HepG2 (cell line): ENCODE results near the gene PHF19. TPM values are rescaled to one million over a fixed set of nuclear protein-coding genes. Genes with fewer than 3 reads are reported as not detected.
A peak's percentile ranks its signal among the peaks of the same experiment; 100 is the strongest.

Experiments
- ATAC-seq: fragments of 200-7000 bp; cut with Tn5 transposase; 3 replicates; pipeline ENCODE4 v1.9.1; 2020; ENCODE audit warnings: mild to moderate bottlenecking, moderate library complexity
- Bru-seq: library from RNA; stranded (reverse); fragments of 400-500 nt; gene quantifications from one replicate; lab custom pipeline; 2021; lab: Mats Ljungman, UMichigan
- BruChase-seq, 2 experiments: library from RNA; stranded (reverse); fragments of 400-500 nt; gene quantifications; one replicate each; lab custom pipeline; 2021; lab: Mats Ljungman, UMichigan
- BruUV-seq: library from RNA; stranded (reverse); fragments of 400-500 nt; replicated peaks from 2 replicates; lab custom pipeline; 2021; lab: Mats Ljungman, UMichigan
- CTCF ChIA-PET: fragments of 300-600 bp; formaldehyde crosslinking; extraction: SDS; loops from one replicate; lab custom pipeline; 2021; ENCODE audit warnings: low total read pairs, inconsistent platforms, low intra/inter-chr PET ratio; lab: Yijun Ruan, JAX
- POLR2A ChIA-PET: fragments of 350-600 bp; sonication (Branson Sonifier 250); formaldehyde crosslinking; loops from one replicate; lab custom pipeline; 2020; ENCODE audit warnings: antibody characterized with exemption, inconsistent platforms; lab: Yijun Ruan, JAX
- DNase-seq: peaks from one replicate; pipeline ENCODE4 v3.0.0-alpha.2; 2015; ENCODE audit warnings: low spot score
- FAIRE-seq: peaks from 3 replicates; lab custom pipeline; 2011; peaks lifted over from hg19 to GRCh38; lab: Jason Lieb, UNC
- H2AFZ ChIP-seq: one replicate; pipeline ENCODE4 v1.6.1; 2011; ENCODE audit warnings: low read length, inconsistent platforms
- H3K27ac ChIP-seq: fragments of 300-600 bp; 3 replicates; pipeline ENCODE4 v1.8.0; 2011; ENCODE audit warnings: mixed run types, mild to moderate bottlenecking, mixed read lengths, low read length, inconsistent platforms; ENCODE audit not compliant: insufficient read depth; ENCODE audit errors: extremely low read length
- H3K27me3 ChIP-seq, 2 experiments: fragments of 200-600 bp in 1 of 2; 2 replicates in 1 of 2; 3 replicates in 1 of 2; pipeline versions ENCODE4 v1.6.0 to v1.8.0; 2011; ENCODE audit warnings: low read length in 2 of 2, mild to moderate bottlenecking in 2 of 2, moderate library complexity in 2 of 2, inconsistent platforms in 1 of 2; ENCODE audit not compliant: insufficient read depth in 2 of 2, control insufficient read depth in 1 of 2
- H3K36me3 ChIP-seq, 2 experiments: fragments of 200-600 bp in 1 of 2; replicated peaks in 1 of 2; 2 replicates in 1 of 2; 3 replicates in 1 of 2; pipeline versions ENCODE4 v1.5.1 to v1.8.0; 2011; ENCODE audit warnings: low read length in 2 of 2, inconsistent platforms in 1 of 2; ENCODE audit not compliant: insufficient read depth in 2 of 2, control insufficient read depth in 1 of 2
- H3K4me1 ChIP-seq: 2 replicates; pipeline ENCODE4 v1.5.1; 2012; ENCODE audit warnings: low read length, inconsistent platforms; ENCODE audit not compliant: insufficient read depth
- H3K4me2 ChIP-seq: 2 replicates; pipeline ENCODE4 v1.6.0; 2011; ENCODE audit warnings: low read depth, low read length, inconsistent platforms
- H3K4me3 ChIP-seq, 3 experiments: fragments of 200-600 bp in 1 of 3; sonication (generic), shearing (Covaris generic) in 1 of 3; replicated peaks in 1 of 3; 2 replicates each; pipeline ENCODE4 v1.5.1; 2011 to 2016; ENCODE audit warnings: low read length in 3 of 3, inconsistent platforms in 2 of 3, low read depth in 2 of 3, mild to moderate bottlenecking in 2 of 3, control low read depth in 1 of 3, mixed read lengths in 1 of 3; ENCODE audit not compliant: insufficient read depth in 1 of 3
- H3K79me2 ChIP-seq: one replicate; pipeline ENCODE4 v1.6.1; 2011; ENCODE audit warnings: low read length, inconsistent platforms; ENCODE audit not compliant: insufficient read depth
- H3K9ac ChIP-seq: 2 replicates; pipeline ENCODE4 v1.6.0; 2011; ENCODE audit warnings: mild to moderate bottlenecking, low read depth, low read length, inconsistent platforms; ENCODE audit not compliant: insufficient read depth
- H3K9me3 ChIP-seq: 2 replicates; pipeline ENCODE4 v1.5.1; 2012; ENCODE audit warnings: mild to moderate bottlenecking, low read length
- H4K20me1 ChIP-seq: 2 replicates; pipeline ENCODE4 v1.6.0; 2011; ENCODE audit warnings: inconsistent platforms, mild to moderate bottlenecking, low read length, moderate library complexity; ENCODE audit not compliant: insufficient read depth
- HNRNPL ChIP-seq: fragments of 200-400 bp; formaldehyde crosslinking; IDR thresholded peaks from 2 replicates; pipeline ENCODE4 v1.6.1; 2017; ENCODE audit warnings: mild to moderate bottlenecking, low read depth, low read length
- IRX3 ChIP-seq: sonication (generic); formaldehyde crosslinking; IDR thresholded peaks from 2 replicates; pipeline ENCODE4 v1.8.1; 2023; ENCODE audit warnings: mild to moderate bottlenecking, low read depth, missing genetic modification reagents, borderline replicate concordance
- ISL2 ChIP-seq: sonication (generic); formaldehyde crosslinking; IDR thresholded peaks from 2 replicates; pipeline ENCODE4 v1.5.0; 2020; ENCODE audit warnings: missing genetic modification reagents
- KDM3A ChIP-seq: IDR thresholded peaks from 2 replicates; pipeline ENCODE4 v1.6.1; 2018; ENCODE audit warnings: low read depth, missing compliant biosample characterization
- PHF20 ChIP-seq: sonication (generic); formaldehyde crosslinking; IDR thresholded peaks from 2 replicates; pipeline ENCODE4 v1.5.0; 2020; ENCODE audit warnings: mild to moderate bottlenecking, missing genetic modification reagents
- POLR2A ChIP-seq, 2 experiments: IDR thresholded peaks; 2 replicates each; pipeline ENCODE4 v1.6.1; 2011; ENCODE audit warnings: low read depth in 2 of 2, low read length in 2 of 2, mild to moderate bottlenecking in 1 of 2, moderate library complexity in 1 of 2; ENCODE audit not compliant: insufficient read depth in 1 of 2
- SETDB1 ChIP-seq: sonication (generic); formaldehyde crosslinking; IDR thresholded peaks from 2 replicates; pipeline ENCODE4 v1.5.1; 2020; ENCODE audit warnings: missing genetic modification reagents, mild to moderate bottlenecking, borderline replicate concordance
- SPEN ChIP-seq: sonication (generic); formaldehyde crosslinking; IDR thresholded peaks from 2 replicates; pipeline ENCODE4 v1.5.1; 2020; ENCODE audit warnings: low read depth, mild to moderate bottlenecking, missing genetic modification reagents
- YEATS4 ChIP-seq: sonication (generic); formaldehyde crosslinking; IDR thresholded peaks from 2 replicates; pipeline ENCODE4 v1.4.0; 2020; ENCODE audit warnings: missing genetic modification reagents, borderline replicate concordance
- ZC3H4 ChIP-seq: sonication (generic); formaldehyde crosslinking; IDR thresholded peaks from 2 replicates; pipeline ENCODE4 v1.4.0; 2020; ENCODE audit warnings: missing genetic modification reagents, borderline replicate concordance
- ZFX ChIP-seq: sonication (generic); formaldehyde crosslinking; IDR thresholded peaks from 2 replicates; pipeline ENCODE4 v1.4.0; 2020; ENCODE audit warnings: mild to moderate bottlenecking, low read depth, missing genetic modification reagents, moderate library complexity
- ZFY ChIP-seq: sonication (generic); formaldehyde crosslinking; IDR thresholded peaks from 2 replicates; pipeline ENCODE4 v1.4.0; 2020; ENCODE audit warnings: missing genetic modification reagents
- ZNF263 ChIP-seq: sonication (generic); formaldehyde crosslinking; IDR thresholded peaks from 2 replicates; pipeline ENCODE4 v1.4.0; 2020; ENCODE audit warnings: missing genetic modification reagents
- ZNF292 ChIP-seq: sonication (generic); formaldehyde crosslinking; IDR thresholded peaks from 2 replicates; pipeline ENCODE4 v1.8.1; 2022; ENCODE audit warnings: mild to moderate bottlenecking, low read depth, missing genetic modification reagents, borderline replicate concordance
- ZNF350 ChIP-seq: sonication (generic); formaldehyde crosslinking; IDR thresholded peaks from 2 replicates; pipeline ENCODE4 v1.4.0; 2020; ENCODE audit warnings: mild to moderate bottlenecking, low read depth, missing genetic modification reagents, borderline replicate concordance
- ZNF773 ChIP-seq: sonication (generic); formaldehyde crosslinking; IDR thresholded peaks from 2 replicates; pipeline ENCODE4 v1.4.0; 2020; ENCODE audit warnings: missing genetic modification reagents, borderline replicate concordance
- ZNF777 ChIP-seq: sonication (generic); formaldehyde crosslinking; IDR thresholded peaks from 2 replicates; pipeline ENCODE4 v1.4.0; 2020; ENCODE audit warnings: missing genetic modification reagents
- WGBS: methylation state at CpG from one replicate; pipeline ENCODE4 v1.1.6; 2017; ENCODE audit warnings: low lambda C conversion rate; 5-methylcytosine and 5-hydroxymethylcytosine counted together
- in situ Hi-C: cut with HindIII; loops from 2 replicates; pipeline ENCODE4 v1.10.0; 2017; ENCODE audit warnings: low pct_unique_long_range_greater_than_20kb; ENCODE audit not compliant: extremely low pct_ligation_motif_present
- intact Hi-C: fragments of 100-400 bp; cut with micrococcal nuclease; formaldehyde crosslinking; loops from one replicate; pipeline ENCODE4 v1.10.0; 2022; ENCODE audit not compliant: unreplicated experiment
- long read RNA-seq, 2 experiments: library from RNA in 1 of 2; library from polyadenylated mRNA in 1 of 2; stranded (forward) in 1 of 2; unstranded in 1 of 2; transcript quantifications; one replicate each; pipeline ENCODE4 v2.0.0, GENCODE V29; 2019 to 2022
- polyA minus RNA-seq, 3 experiments: library from RNA; depleted of rRNA, polyadenylated mRNA; stranded (reverse); fragments of >200 nt; gene quantifications; 2 replicates each; pipeline ENCODE4 v1.2.3, GENCODE V29; 2011; ENCODE audit warnings: low replicate concordance in 1 of 3
- polyA plus RNA-seq, 8 experiments: library from polyadenylated mRNA; depleted of rRNA in 3 of 8; stranded (reverse) in 7 of 8; unstranded in 1 of 8; fragments of >200 nt; fragmentation: Illumina TruSeq in 4 of 8; extraction: Trizol in 4 of 8; gene quantifications; 2 replicates each; pipeline versions ENCODE4 v1.2.1 to v1.2.3, GENCODE V29; 2011 to 2016; ENCODE audit warnings: low read depth in 4 of 8, missing spikeins in 1 of 8, mixed read lengths in 1 of 8; ENCODE audit not compliant: insufficient read depth in 1 of 8
- total RNA-seq, 5 experiments: library from RNA; depleted of rRNA; stranded (reverse); fragments of >200 nt; fragmentation: Illumina TruSeq; extraction: Trizol; gene quantifications; 2 replicates each; pipeline ENCODE4 v1.2.3, GENCODE V29; 2016; ENCODE audit warnings: low read depth in 1 of 5
- TF ChIP-seq, protein P1 (sequence below): sonication (generic); formaldehyde crosslinking; IDR thresholded peaks from 2 replicates; pipeline ENCODE4 v1.8.1; 2023; ENCODE audit warnings: mild to moderate bottlenecking, missing genetic modification reagents, borderline replicate concordance
- TF ChIP-seq, protein P2 (sequence below): sonication (generic); formaldehyde crosslinking; IDR thresholded peaks from 2 replicates; pipeline ENCODE4 v1.8.0; 2022; ENCODE audit warnings: missing genetic modification reagents, mild to moderate bottlenecking, borderline replicate concordance

PHF19 gene
- 38.9 and 41.3 TPM in 2 replicates for total RNA-seq (2016; rRNA removed; fragmentation: Illumina TruSeq; extraction: Trizol)
- 37.4 and 48.9 TPM in 2 replicates for total RNA-seq (2016; cell fraction: cytosol; rRNA removed; fragmentation: Illumina TruSeq; extraction: Trizol; ENCODE audit: low read depth)
- total RNA-seq (2016; cell fraction: insoluble cytoplasmic fraction; rRNA removed; fragmentation: Illumina TruSeq; extraction: Trizol): 37.1 and 41.5 TPM in 2 replicates
- 43.2 and 56.9 TPM in 2 replicates for total RNA-seq (2016; cell fraction: membrane; rRNA removed; fragmentation: Illumina TruSeq; extraction: Trizol)
- total RNA-seq (2016; cell fraction: nucleus; rRNA removed; fragmentation: Illumina TruSeq; extraction: Trizol): 34.7 and 40.7 TPM in 2 replicates
- polyA plus RNA-seq (2011; rRNA removed): 25.5 and 29.7 TPM in 2 replicates
- polyA plus RNA-seq (2011; cell fraction: cytosol; rRNA removed): 20.2 and 33.0 TPM in 2 replicates
- polyA plus RNA-seq (2011; cell fraction: nucleus; rRNA removed): 61.0 and 76.3 TPM in 2 replicates
- 20.3 and 24.3 TPM in 2 replicates for polyA plus RNA-seq (2012)
- 79.2 and 107 TPM in 2 replicates for polyA plus RNA-seq (2016; cell fraction: cytosol; fragmentation: Illumina TruSeq; extraction: Trizol; ENCODE audit: low read depth)
- 42.2 and 45.3 TPM in 2 replicates for polyA plus RNA-seq (2016; cell fraction: insoluble cytoplasmic fraction; fragmentation: Illumina TruSeq; extraction: Trizol; ENCODE audit: low read depth)
- 66.8 and 74.2 TPM in 2 replicates for polyA plus RNA-seq (2016; cell fraction: membrane; fragmentation: Illumina TruSeq; extraction: Trizol; ENCODE audit: low read depth)
- 60.4 and 66.8 TPM in 2 replicates for polyA plus RNA-seq (2016; cell fraction: nucleus; fragmentation: Illumina TruSeq; extraction: Trizol; ENCODE audit: insufficient read depth, low read depth)
- 67.2 and 159 TPM in 2 replicates for polyA minus RNA-seq (2011; rRNA and poly(A)+ RNA removed; ENCODE audit: low replicate concordance)
- polyA minus RNA-seq (2011; cell fraction: cytosol; rRNA and poly(A)+ RNA removed): 15.8 and 17.7 TPM in 2 replicates
- polyA minus RNA-seq (2011; cell fraction: nucleus; rRNA and poly(A)+ RNA removed): 34.7 and 42.2 TPM in 2 replicates
- percentile 51 among the genes with signal in this experiment for Bru-seq, nascent RNA
- percentile 56 among the genes with signal in this experiment for BruChase-seq, experiment 1, labeled RNA remaining after a 6-hour chase
- percentile 53 among the genes with signal in this experiment for BruChase-seq, experiment 2, labeled RNA remaining after a 2-hour chase
- long read RNA-seq, experiment 1, transcript PHF19-201 (5 exons, 836 nt): major isoform, 16 of 22 reads
- long read RNA-seq, experiment 1, partial matches to known transcripts: 2 of 22 reads
- long read RNA-seq, experiment 1, other reads (novel, unspliced or antisense): 4 of 22 reads
- long read RNA-seq, experiment 2, full-length matches to known transcripts: 32 of 57 reads
- long read RNA-seq, experiment 2, partial matches to known transcripts: 4 of 57 reads
- long read RNA-seq, experiment 2, other reads (novel, unspliced or antisense): 21 of 57 reads

DNA sequence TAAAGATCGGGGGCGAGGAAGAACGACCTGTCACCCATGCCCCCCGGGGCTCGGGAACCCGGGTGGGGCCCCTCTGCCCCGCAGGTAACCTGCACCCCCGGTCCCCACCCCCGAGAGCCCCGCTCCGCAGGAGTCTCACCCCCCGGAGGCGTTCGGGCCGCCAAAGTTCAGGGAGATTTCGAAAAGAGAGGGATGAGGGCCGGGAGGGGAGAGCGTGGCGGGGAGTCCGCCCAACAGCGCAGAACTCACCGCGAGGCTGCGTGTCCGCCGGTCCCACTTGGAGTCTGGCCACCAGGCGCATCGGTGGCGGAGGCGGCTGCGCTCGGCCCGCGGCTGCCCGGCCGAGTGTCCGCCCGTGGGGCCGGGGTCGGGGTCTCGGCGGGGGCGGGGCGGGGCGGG lies at the start of gene PHF19:
PHF19 (minus strand) TSS at position 347 of the 399 bp plus-strand sequence. CDS start 2,447 bp downstream, outside the sequence.
- peaks cover 11 to 29% of the 10 kb centered on the region in 2 experiments; a peak in 4 of 5 replicates for H3K36me3 ChIP-seq
- no peaks in the 10 kb centered on the region; a peak in 1 of 5 replicates for H3K27me3 ChIP-seq
- peaks cover 14% of the 10 kb centered on the region for H3K79me2 ChIP-seq
- intact Hi-C loops: loop anchor here (2.0 to 5.0 kb wide), 3 partner anchors 34 to 120 kb away; partner anchors contain the start of gene PSMD5
- H3K4me1 ChIP-seq: peaks cover 45% of the 10 kb centered on the region
- H4K20me1 ChIP-seq: no peaks in the 10 kb centered on the region
- FAIRE-seq: no peak
- H3K9me3 ChIP-seq: no peaks in the 10 kb centered on the region
- BruUV-seq: no TSS peak
- peak within 1 kb of the TSS; percentile 67 for H2AFZ ChIP-seq
- in situ Hi-C loops: no loop called here
- peak within 1 kb of the TSS; percentile 96 for H3K27ac ChIP-seq
- DNase-seq: peak; percentile 23
- peak; percentile 14 for ATAC-seq
- H3K9ac ChIP-seq: peak within 1 kb of the TSS; percentile 84
- POLR2A ChIA-PET: interaction anchor here (0.8 to 1.6 kb wide), 2 partner anchors 20 to 110 kb away, joined by 3 read pairs; no protein-coding TSS in a partner anchor
- H3K4me2 ChIP-seq: peak within 1 kb of the TSS; percentile 99
- H3K4me3 ChIP-seq: peak within 1 kb of the TSS; percentile 77 to 89 (median 86)
- CTCF ChIA-PET: no interaction called here
- 5% methylated on average over 16 of the region's 45 CpGs for WGBS
- TF ChIP-seq SETDB1 (CRISPR knock-in tag) (no peak), ZNF777 (CRISPR knock-in tag) (peak; percentile 37; the same call in 1 of the 2 replicates), ZNF292 (CRISPR knock-in tag) (no peak), PHF20 (CRISPR knock-in tag) (no peak), IRX3 (CRISPR knock-in tag) (no peak), YEATS4 (CRISPR knock-in tag) (0 out of 2 replicates have a peak, but pooled peaks have one; percentile 38), HNRNPL (no peak), ZFY (CRISPR knock-in tag) (peak; percentile 33; the same call in 1 of the 2 replicates), ZC3H4 (CRISPR knock-in tag) (peak; percentile 83; the same call in 1 of the 2 replicates), ZFX (CRISPR knock-in tag) (0 out of 2 replicates have a peak, but pooled peaks have one; percentile 36), ZNF263 (peak; percentile 45; the same call in 1 of the 2 replicates), KDM3A (0 out of 2 replicates have a peak, but pooled peaks have one; percentile 2), POLR2A (IDR thresholded peaks at IDR 0.05; ENCODE audit: insufficient read depth in 1 of 2, low read depth in 2 of 2, low read length in 2 of 2) (peak in 1 of 2 experiments; percentile 25; a peak in 1 of 4 replicates), ZNF773 (CRISPR knock-in tag) (peak; percentile 63; the same call in 1 of the 2 replicates), ZNF350 (CRISPR knock-in tag) (no peak), SPEN (CRISPR knock-in tag) (0 out of 2 replicates have a peak, but pooled peaks have one; percentile 6), ISL2 (CRISPR knock-in tag) (0 out of 2 replicates have a peak, but pooled peaks have one; percentile 4)
- TF ChIP-seq, protein P1, sequence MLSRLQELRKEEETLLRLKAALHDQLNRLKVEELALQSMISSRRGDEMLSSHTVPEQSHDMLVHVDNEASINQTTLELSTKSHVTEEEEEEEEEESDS (CRISPR knock-in tag): no peak
- TF ChIP-seq, protein P2, sequence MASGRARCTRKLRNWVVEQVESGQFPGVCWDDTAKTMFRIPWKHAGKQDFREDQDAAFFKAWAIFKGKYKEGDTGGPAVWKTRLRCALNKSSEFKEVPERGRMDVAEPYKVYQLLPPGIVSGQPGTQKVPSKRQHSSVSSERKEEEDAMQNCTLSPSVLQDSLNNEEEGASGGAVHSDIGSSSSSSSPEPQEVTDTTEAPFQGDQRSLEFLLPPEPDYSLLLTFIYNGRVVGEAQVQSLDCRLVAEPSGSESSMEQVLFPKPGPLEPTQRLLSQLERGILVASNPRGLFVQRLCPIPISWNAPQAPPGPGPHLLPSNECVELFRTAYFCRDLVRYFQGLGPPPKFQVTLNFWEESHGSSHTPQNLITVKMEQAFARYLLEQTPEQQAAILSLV (CRISPR knock-in tag): no peak
